22Rv1 (cell line): ENCODE measurements around the gene C3AR1.
"Not testable (repeated sequence)": the region's sequence is repeated elsewhere in the genome, so short reads cannot be mapped to it uniquely, and the experiment has no call there.

Source experiments
- H3K27ac ChIP-seq: fragments of 450-650 bp; 2 replicates; pipeline ENCODE4 v1.5.1; 2017
- CTCF ChIP-seq: fragments of 450-650 bp; IDR thresholded peaks from 2 replicates; pipeline ENCODE4 v1.5.1; 2017; ENCODE audit warnings: mild to moderate bottlenecking
- ZFX ChIP-seq: fragments of 450-650 bp; IDR thresholded peaks from 2 replicates; pipeline ENCODE4 v1.6.1; 2017; ENCODE audit warnings: antibody characterized with exemption, borderline replicate concordance

The C3AR1 gene

GRCh38 chr12:8033153-8034044 lies 32.8 kb downstream of the C3AR1 start:
- TF ChIP-seq ZFX: no peak
- no peak for TF ChIP-seq CTCF
- peak overlapping the region; percentile 58 for H3K27ac ChIP-seq

GRCh38 chr12:8032242-8033152 lies 33.7 kb downstream of the C3AR1 start, which contains the start of gene FOXJ2:
Gene FOXJ2 (plus strand): TSS chr12:8032716. CDS start chr12:8039833, 7,117 bp downstream.
- no peak for TF ChIP-seq ZFX
- peak; percentile 8; the same call in 1 of the 2 replicates for TF ChIP-seq CTCF
- peak within 1 kb of the TSS; percentile 58 for H3K27ac ChIP-seq

GRCh38 chr12:8031872-8032241 lies 34.3 kb downstream of the C3AR1 start:
- TF ChIP-seq CTCF: no peak
- no peak for TF ChIP-seq ZFX
- no peak overlapping the region for H3K27ac ChIP-seq

GRCh38 chr12:8031017-8031416 lies 35.1 kb downstream of the C3AR1 start:
- H3K27ac ChIP-seq: not testable (repeated sequence)

GRCh38 chr12:8030189-8030588 lies 36.0 kb downstream of the C3AR1 start:
- TF ChIP-seq CTCF: no peak
- no peak for TF ChIP-seq ZFX
- no peak overlapping the region for H3K27ac ChIP-seq

- TF ChIP-seq ZFX (no peak), CTCF (no peak)
- no peak overlapping the region; the same call in 1 of the 2 replicates for H3K27ac ChIP-seq
These were observed 37.9 kb downstream of the C3AR1 start for GRCh38 chr12:8028267-8028666.

GRCh38 chr12:8027856-8028255 lies 38.3 kb downstream of the C3AR1 start:
- no peak for TF ChIP-seq CTCF
- TF ChIP-seq ZFX: no peak
- H3K27ac ChIP-seq: peak overlapping the region; percentile 98
